GM06990 (cell line): Measurements from ENCODE around the gene DNAH10.

ENCODE experiments used
- DNase-seq: peaks from one replicate; pipeline ENCODE4 v3.0.0-alpha.2; 2011; ENCODE audit not compliant: insufficient read length; ENCODE audit errors: extremely low read depth
- H3K27me3 ChIP-seq: replicated peaks from 2 replicates; pipeline ENCODE4 v1.6.0; 2011; ENCODE audit warnings: low read length; ENCODE audit not compliant: control insufficient read depth, insufficient read depth
- H3K36me3 ChIP-seq: 2 replicates; pipeline ENCODE4 v1.5.1; 2011; ENCODE audit warnings: low read length; ENCODE audit not compliant: control insufficient read depth, insufficient read depth
- H3K4me3 ChIP-seq: replicated peaks from 2 replicates; pipeline ENCODE4 v1.5.1; 2011; ENCODE audit warnings: low read depth, mild to moderate bottlenecking, control low read depth, low read length
- CTCF ChIP-seq: IDR thresholded peaks from 2 replicates; pipeline ENCODE4 v1.5.1; 2011; ENCODE audit warnings: low read length, control low read depth, mild to moderate bottlenecking, inconsistent platforms; ENCODE audit not compliant: insufficient read depth, poor library complexity, severe bottlenecking

The DNAH10 gene

GRCh38 chr12:123850246-123851134, 88.4 kb downstream of the DNAH10 start:
- DNase-seq, result no peak
- Histone ChIP-seq H3K27me3 (no peaks in the 10 kb centered on the region; the same call in 1 of the 2 replicates), H3K36me3 (no peaks in the 10 kb centered on the region), H3K4me3 (no peak overlapping the region)
- no peak for TF ChIP-seq CTCF

- no peaks in the 10 kb centered on the region; the same call in 1 of the 2 replicates for H3K27me3 ChIP-seq
- TF ChIP-seq CTCF, result no peak
- H3K4me3 ChIP-seq, result no peak overlapping the region
- no peak for DNase-seq
- H3K36me3 ChIP-seq, result no peaks in the 10 kb centered on the region
Observed at GRCh38 chr12:123853396-123854070, 91.4 kb downstream of the DNAH10 start.

- TF ChIP-seq CTCF, result no peak
- Histone ChIP-seq H3K4me3 (no peak overlapping the region), H3K27me3 (no peaks in the 10 kb centered on the region; the same call in 1 of the 2 replicates), H3K36me3 (no peaks in the 10 kb centered on the region)
- DNase-seq, result no peak
Observed at GRCh38 chr12:123854232-123854631, 92.1 kb downstream of the DNAH10 start.

GRCh38 chr12:123854918-123855317, 92.8 kb downstream of the DNAH10 start:
- DNase-seq, result no peak

GRCh38 chr12:123856681-123857080, 94.6 kb downstream of the DNAH10 start:
- DNase-seq, result no peak
- no peaks in the 10 kb centered on the region for H3K27me3 ChIP-seq
- H3K4me3 ChIP-seq, result no peak overlapping the region
- no peak for TF ChIP-seq CTCF
- H3K36me3 ChIP-seq, result no peaks in the 10 kb centered on the region

More at GRCh38 chr12:123854918-123855317, 92.8 kb downstream of the DNAH10 start:
- no peak overlapping the region for H3K4me3 ChIP-seq
- H3K36me3 ChIP-seq, result no peaks in the 10 kb centered on the region
- H3K27me3 ChIP-seq, result no peaks in the 10 kb centered on the region
- TF ChIP-seq CTCF, result no peak
